Lower leg skin (tissue), 3 donors: Measurements from ENCODE around the gene MAP3K14.

Experiments
- POLR2A ChIP-seq, 2 donors: fragments of 450-650 bp; IDR thresholded peaks; one replicate each; pipeline ENCODE4 v1.6.1; 2016 to 2017; ENCODE audit warnings: antibody characterized with exemption in 2 of 2, mild to moderate bottlenecking in 1 of 2, moderate library complexity in 1 of 2
- TF ChIP-seq, protein P1 (sequence below), 3 donors: fragments of 450-650 bp; IDR thresholded peaks; one replicate each; pipeline ENCODE4 v1.5.1; 2016; ENCODE audit warnings: antibody characterized with exemption in 3 of 3, mild to moderate bottlenecking in 3 of 3, moderate library complexity in 2 of 3

DNA sequence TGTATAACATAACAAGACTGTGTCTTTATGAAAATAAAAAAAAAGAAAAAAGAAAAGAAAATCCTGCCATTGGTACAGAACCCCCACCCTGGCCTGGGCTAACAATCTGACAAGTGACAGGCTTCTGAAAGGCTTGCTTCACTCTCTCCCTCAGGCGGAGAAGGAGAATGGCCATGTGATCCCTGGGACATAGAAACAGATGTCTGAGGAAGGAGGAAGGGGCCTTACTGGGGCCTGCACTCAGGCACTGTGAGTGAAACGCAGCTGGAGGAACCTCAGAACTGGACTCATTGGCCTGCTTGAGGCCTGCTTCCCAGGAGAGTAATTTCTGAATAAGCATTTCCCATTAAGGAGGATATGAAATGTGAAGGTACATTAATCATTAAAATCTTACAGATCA is 17.5 kb downstream of the MAP3K14 start:
- TF ChIP-seq POLR2A (IDR thresholded peaks at IDR 0.05), result no peak
- TF ChIP-seq, protein P1, sequence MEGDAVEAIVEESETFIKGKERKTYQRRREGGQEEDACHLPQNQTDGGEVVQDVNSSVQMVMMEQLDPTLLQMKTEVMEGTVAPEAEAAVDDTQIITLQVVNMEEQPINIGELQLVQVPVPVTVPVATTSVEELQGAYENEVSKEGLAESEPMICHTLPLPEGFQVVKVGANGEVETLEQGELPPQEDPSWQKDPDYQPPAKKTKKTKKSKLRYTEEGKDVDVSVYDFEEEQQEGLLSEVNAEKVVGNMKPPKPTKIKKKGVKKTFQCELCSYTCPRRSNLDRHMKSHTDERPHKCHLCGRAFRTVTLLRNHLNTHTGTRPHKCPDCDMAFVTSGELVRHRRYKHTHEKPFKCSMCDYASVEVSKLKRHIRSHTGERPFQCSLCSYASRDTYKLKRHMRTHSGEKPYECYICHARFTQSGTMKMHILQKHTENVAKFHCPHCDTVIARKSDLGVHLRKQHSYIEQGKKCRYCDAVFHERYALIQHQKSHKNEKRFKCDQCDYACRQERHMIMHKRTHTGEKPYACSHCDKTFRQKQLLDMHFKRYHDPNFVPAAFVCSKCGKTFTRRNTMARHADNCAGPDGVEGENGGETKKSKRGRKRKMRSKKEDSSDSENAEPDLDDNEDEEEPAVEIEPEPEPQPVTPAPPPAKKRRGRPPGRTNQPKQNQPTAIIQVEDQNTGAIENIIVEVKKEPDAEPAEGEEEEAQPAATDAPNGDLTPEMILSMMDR (IDR thresholded peaks at IDR 0.05), result no peak
